GM19463 (cell line): ENCODE data around the gene LGALS4.
"Not testable (repeated sequence)": the region's sequence is repeated elsewhere in the genome, so short reads cannot be mapped to it uniquely, and the experiment has no call there.

ENCODE experiments used
- ATAC-seq: cut with Tn5 transposase; IDR thresholded peaks from one replicate; pipeline ENCODE4 v1.9.1; 2021; ENCODE audit warnings: mild to moderate bottlenecking, moderate library complexity; ENCODE audit not compliant: unreplicated experiment

The LGALS4 gene

DNA sequence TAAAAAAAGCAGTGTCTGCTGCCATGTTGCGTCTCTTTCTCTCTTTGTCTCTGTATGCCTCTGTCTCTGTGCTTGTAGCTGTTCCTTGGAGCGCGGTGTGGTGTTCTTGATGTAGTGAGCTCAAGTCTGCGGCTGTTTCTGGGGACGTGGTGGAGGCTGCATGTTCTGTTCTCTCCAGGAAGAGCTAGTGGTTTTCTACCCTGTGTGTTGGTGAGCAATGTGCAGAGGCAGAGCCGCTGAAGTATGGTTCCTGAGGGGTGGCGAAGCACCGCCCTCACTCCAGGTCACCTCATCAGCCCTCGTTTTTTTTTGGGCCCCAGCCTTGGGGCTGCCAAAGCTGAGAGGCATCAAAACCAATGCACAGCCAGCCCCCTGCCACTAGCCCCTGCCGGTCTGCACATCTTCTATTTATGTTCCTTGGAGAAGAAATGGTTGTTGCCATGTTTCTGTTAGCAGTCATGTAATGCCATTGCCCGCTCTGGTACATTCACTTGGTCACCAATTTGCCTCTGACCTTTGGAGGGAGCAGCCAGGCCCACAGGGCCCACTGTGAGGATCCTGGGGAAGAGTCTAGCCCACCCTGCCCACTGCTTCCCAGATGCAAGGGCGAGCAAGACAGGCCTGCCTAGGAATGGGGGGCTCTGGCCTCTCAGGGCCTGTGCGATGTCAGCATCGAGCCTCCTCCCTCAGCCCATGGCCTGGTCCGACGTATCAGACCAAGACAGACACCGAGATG lies 29.9 kb upstream of the LGALS4 start:
- ATAC-seq = no peak

DNA sequence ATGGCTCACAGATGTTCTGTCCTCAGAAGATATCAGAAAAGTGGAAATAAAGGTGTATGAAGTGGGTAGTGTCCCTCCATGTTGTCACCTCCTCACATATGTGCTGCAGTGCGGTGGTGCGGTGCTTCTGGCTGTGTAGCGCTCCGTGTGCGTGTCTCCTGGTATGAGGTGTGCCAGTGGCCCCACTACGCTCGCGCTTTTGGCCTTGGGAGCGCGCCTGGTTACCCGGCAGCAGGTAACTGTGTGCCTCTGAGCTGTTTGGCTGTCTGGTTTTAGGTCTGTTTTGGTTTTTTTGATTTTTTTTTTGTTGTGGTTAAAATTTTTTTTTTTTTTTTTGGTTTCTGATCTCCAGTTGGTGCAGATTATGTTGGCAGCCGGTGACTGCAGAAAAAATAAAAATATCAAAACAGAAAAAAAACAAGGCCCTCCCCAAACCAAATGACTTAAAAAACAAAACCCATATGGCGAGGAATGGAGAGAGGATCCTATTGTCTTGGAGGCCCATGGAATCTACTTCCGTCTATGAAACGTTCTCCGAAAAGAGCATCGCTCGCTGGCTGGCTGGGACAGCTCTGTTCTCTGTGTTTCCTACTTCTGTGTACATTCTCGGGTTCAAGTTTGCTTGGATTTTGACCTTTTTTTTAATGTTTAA lies 29.2 kb upstream of the LGALS4 start:
- no peak for ATAC-seq

DNA sequence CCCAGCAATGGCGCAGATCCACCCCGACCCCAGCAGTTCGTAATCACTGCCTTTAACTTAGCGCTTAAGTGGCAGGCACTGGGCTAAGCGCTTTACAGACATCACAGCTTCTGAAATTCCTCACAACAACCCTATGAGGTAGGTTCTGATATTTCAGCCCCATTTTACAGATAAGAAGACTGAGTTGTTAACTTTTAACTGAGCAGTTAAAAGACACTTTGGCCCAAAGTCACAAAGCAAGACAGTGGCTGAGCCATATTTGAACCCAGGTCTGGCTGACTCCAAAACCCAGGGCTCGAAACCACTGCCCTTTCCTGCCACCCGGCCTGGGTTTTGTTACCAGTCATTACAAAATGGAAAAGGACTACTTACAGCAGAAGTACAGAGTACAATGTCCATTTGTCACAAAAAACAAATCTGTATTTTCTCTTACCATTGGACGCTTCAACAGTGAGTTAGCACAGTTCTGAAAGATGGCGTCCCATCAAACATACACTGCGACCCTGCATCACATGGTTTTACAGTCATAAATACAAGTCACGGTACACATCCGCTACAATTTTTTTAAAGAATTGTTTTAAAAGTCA lies 28.5 kb upstream of the LGALS4 start:
- ATAC-seq = no peak

DNA sequence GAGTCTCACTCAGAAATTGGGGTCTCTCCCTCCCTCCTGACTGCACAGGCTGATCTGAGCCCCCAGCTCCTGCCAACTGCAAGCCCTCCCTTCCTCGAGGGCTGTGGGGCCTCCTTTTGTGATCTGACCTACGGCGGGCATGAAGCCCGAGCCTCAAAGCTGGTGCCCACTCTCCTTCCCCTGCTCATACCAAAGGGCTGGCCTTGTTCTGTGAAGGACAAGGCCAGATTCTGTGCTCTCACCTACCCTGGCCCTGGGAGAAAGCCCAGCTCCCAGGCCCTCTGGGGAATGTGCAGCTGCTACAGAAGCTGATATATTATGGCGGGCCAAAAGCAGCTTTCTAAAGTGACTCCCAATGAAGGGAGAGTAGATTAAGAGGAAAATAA lies 27.8 kb upstream of the LGALS4 start:
- no peak for ATAC-seq

DNA sequence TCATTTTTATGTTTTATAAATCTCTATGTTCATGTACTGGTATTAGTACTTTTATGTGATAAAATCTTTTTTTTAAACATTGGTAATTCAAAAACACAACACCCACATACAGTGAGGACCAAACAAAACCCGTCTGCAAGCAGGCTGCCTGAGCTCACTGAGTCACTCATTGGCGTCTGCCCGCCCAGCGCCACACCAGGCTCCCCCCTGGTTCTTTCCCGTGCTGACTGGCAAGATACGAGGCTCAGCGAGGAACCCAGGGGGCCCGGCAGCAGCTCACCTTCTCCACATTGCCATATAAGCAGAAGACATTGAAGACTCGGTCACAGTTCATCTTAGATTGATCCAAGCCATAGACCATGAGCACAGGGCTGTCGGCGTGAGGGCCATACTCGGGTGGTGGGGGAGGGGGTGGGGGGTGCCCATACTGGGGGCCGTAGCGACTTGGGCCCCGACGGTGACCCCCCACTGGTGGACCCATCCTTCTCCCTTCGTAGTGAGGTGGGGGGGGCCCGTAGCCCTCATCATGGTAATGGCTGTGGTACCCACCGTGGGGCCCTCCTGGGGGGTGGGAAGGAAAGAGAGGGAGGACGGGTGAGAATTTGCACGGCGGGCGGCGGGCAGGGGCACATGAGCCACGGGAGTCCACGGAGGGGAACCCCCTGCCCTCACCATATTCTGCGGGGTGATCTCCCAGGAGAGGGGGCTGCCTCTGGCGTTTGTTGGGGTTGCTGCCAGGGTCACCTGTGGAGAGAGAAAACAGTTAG lies 27.3 kb upstream of the LGALS4 start:
- no peak for ATAC-seq

DNA sequence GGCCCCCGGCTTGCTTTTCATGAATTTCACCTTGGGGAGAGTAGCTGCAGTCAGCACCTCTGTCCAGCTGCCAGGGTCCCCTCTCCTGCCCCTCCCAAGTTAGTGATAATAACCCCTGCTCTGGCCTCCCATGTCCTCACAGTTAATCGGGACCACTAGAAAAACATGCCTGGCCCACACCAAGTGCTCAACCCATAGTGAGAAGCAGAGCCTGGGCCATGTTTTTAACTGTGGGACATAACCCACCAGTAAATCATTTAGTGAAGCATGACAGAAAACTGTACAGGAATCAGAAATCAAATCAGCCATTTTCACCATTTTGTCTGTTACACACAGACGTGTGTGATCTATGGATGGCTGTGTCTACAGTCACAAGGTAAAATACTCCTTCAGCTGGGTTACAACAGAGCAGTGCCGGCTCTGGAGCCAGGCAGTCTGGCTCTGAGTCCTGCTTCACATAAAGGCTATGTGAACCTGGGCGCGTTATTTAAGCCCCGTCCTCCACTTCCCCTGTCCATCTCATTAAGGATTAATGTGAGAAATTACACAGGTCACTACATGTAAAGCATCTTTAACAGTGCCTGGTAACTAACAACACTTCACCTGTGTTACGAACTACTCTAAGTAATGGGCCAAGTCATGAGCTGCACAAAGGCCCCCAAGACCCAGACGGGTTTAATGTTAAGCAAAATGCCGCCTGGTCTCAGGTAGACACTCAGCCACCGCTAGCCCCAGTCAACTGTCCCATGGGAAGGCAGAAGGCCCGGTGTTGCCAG lies 26.4 kb upstream of the LGALS4 start:
- ATAC-seq = no peak

DNA sequence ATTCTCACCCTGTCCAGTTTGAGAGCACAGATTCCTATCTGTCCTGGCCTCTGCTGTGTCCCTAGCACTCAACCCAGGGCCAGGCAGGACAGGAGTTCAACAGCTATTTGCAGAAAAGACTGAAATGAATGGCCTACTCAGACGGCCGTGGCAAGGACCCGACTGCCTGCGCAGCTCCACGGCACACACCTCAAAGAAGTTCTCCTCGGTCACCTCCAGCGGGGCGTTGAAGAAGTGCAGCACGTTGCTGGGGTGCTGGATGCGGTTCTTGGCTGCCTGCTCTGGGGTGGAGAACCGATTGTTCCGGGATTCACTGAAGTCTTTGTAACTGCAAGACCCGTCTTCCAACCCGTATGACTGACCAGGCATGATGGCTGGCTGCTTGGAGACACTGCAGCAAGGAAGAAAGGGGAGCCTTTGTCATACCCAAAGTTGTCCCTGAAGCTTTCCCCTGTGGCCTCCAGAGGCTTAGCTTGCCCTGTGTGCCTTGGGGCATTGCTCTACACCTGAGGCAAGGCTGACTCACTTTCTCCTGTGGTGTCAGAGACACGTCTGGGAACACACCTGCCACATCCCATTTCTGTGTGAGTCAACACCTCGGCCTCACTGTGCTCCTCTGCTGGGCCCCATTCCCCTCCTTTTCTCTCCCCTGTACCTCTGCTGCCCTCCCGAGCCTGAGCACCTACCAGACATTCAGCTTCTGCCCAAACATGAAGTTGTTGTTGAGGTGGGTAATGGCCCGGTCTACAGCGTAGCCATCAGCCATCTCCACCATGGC lies 25.7 kb upstream of the LGALS4 start:
- no peak for ATAC-seq

DNA sequence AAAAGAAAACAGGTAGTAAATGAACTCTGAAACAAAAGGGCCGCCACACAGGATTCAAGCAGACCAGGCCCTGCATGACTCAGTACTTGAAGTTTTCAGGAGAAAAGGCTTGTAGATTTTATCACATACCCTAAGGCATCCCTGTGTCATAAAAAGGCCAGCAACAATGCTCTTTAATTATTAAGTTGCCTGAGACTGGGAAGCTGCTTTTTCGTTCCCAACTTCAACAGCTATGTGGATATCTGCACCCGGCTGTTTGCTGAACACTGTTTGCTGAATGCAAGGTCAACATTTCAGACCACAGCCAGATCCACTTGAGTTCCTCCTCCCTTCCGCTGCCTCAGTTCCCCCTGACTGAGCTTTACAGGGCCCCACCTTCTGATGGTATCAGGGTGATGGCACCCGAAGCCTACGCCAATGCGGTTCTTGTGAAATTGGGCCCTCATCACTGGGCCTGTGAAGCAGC lies 24.9 kb upstream of the LGALS4 start:
- no peak for ATAC-seq

DNA sequence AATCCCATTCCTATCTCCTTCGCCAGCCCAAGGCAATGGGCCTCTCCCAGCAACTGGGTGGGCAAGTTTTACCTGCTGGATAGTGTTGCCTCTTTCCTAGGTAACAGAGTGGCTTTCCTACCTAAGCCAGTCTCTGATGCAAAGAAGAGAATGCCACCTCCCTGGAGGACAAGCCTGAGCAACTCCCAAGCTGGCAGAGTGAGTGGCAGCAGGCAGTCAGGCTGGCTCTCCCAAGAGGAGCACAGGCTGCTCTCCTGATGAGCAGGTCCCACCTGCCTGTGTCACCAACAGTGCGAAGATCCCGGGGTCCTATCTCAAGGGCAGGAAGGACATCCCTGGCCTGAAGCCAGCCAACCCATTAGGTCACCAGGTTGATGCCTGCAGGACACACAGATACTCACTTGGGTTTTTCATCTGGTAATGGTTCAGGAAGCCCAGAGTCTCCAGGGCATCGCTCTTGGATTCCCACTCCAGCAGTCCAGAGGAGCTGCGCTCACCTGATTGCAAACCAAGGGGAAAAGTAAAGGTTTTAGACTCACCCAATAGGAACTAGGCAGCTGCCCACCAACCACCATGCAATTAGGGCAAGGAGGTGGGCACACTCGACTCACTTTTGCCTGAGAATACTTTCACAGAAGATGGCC lies 24.4 kb upstream of the LGALS4 start:
- ATAC-seq = no peak

DNA sequence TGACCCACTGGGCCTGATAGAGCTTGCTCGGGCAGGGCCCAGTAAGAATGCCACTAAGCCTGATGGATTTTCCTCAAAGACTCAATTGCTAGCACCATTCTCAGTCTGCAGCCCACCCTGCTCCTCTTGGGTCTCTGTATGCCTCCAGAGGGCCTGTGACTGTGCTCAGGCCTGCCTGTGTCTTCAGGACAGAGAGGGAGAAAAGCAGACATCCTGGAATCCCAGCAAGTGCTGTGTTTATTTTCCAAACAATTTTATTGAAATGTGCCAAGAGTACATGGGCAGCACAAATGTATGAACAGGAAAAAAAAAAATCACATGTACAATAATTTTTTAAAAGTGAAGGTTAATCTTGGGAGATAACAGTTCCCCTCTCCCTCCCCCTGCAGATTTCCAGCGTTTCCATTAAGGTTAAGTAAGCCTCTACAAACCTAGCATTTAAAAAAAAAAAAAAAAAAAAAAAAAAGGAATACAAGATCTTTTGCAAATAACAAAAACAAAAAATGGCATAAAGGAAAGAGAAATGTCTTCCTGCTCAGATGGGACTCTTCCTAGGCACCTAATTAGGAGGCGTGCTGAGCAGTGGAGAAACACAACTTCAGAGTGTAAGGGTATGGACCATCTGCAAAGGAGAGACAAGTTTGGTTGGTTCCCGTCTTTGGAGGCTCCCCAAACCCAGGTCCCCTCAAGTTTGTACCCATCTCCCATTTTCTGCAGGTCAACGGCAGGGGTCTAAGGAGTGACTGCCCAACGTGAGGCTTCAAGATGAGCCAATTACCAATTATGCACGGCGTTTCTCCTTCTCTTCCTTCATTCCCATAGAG lies 23.6 kb upstream of the LGALS4 start:
- ATAC-seq = no peak

DNA sequence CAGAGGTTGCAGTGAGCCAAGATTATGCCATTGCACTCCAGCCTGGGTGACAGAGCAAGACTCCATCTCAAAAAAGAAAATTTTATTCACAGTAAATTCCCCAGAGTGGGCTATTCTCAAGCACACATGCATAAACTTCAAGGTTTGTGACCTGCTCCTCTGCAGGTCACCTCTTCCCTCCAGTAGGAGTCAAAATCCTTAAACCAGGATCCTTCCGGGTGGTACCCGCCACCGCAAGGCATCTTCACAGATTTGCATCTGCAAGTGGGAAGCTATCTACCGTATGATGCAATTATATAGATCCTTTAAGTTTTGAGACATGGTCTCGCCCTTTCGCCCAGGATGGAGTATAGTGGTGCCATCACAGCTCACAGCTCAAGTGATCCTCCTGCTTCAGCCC lies 21.8 kb upstream of the LGALS4 start:
- ATAC-seq = no peak

DNA sequence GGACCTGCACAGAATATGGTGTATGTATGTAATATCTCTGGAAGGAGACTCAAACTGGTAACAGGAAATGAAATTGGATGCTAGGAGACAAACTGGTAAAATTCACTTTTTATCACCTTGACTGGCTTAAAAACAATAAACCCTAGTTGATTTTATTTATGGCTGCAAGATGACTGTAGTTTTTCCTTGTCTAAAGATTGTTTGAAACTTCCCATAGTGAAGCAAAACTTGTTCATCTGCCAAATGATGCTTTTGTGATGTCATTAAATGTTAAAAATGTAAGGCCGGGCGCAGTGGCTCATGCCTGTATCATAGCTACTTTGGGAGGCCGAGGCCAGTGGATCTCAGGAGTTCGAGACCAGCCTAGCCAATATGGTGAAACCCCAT lies 21.4 kb upstream of the LGALS4 start:
- ATAC-seq = no peak

DNA sequence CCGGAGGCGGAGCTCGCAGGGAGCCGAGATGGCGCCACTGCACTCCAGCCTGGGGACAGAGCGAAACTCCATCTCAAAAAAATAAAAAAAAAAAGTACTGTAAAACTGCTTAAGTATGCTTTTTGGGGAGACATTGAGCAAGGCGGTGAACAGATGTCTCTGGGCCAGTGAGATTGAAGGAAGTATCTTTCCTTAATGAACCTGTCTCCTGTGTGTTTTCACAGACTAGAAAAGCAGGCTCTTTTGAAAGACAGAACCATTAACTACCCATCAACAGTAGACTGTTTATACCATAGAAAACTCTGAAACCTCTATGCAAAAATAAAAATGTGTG lies 20.3 kb upstream of the LGALS4 start:
- ATAC-seq = no peak

DNA sequence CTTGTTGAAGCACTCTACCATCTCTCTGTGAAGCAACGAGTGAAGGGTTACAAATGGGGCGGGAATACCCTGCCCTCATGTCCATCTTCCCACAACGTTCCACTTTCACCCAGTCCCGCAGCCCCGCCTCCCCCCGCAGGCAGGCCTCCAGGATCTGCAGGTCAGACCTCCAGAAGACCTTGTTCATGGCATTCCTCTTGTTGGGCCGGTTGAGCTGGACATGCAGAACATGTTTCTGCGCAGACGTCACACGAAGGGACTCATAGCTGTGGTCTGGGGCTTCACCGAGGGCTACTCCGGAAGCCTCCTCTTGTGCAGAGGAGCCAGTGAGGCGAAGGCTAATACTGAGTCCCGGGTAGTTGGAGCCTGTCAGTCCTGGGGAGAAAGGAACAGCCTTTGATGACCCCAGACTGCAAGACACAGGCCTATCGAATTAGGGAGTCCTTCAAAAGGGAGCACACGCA lies 18.4 kb upstream of the LGALS4 start:
- ATAC-seq = peak; percentile 40

DNA sequence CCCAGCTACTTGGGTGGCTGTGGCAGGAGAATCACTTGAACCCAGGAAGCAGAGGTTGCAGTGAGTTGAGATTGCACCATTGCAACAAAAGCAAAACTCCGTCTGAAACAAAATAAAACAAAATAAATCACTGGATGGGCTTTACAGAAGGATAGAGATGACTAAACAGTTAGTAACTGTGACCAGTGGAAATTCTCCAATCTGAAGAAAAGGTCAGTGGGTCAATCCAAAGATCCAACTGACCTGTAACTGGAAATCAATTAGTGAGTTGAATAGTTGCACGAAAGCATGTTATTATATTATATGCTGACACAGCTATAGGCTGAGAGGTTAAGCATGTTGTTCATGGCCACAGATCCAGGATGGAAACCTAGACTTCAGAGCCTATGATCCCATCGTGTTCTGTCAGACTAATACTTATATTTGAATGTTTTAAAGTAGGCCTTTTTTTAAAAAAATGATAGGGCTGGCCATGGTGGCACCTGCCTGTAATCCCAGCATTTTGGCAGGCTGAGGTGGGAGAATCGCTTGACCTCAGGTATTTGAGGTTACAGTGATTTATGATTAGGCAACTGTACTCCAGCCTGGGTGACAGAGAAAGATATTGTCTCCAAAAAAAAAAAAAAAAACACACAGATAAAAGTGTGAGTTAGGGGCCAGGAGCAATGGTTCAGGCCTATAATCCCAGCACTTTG lies 17.4 kb upstream of the LGALS4 start:
- ATAC-seq = no peak

DNA sequence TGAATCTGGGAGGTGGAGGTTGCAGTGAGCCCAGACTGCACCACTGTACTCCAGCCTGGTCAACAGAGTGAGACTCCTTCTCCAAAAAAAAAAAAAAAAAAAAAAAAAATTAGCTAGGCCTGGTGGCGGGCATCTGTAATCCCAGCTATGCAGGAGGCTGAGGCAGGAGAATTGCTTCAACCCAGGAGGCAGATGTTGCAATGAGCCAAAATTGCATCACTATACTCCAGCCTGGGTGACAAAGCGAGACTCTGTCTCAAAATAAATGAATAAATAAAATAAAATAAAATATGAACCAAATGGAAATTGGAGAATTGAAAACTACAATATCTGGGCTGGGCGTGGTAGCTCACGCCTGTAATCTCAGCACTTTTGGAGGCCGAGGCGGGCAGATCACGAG lies 16.5 kb upstream of the LGALS4 start:
- ATAC-seq = not testable (repeated sequence)

DNA sequence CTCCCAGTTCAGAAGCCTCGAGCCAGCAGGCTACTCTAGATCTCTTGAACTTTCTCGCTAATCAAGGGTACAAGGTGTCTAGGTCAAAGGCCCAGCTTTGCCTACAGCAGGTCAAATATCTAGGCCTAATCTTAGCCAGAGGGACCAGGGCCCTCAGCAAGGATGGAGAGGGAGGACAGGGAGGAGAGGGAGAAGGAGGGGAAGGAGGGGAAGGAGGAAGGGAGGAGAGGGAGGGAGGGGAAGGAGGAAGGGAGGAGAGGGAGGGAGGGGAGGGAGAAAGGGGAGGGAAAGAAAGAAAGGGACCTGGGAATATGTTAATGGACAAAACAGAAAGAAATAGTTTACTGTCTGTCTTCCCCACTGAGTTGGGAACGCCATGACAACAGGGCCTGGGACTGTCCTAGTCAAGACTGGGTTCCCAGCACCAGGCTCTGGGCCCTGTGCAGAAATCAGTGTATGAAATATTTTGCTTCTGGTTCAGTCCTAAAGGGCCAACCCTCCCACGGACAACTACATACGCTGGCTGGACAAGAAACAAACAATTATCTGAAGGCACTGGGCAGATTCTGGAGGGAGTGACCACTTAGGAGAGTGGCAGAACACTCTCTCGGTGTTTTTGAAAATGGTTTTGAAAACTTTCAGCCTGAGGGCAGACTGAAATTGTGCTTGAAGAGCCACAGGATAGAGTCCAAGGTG lies 14.3 kb upstream of the LGALS4 start:
- ATAC-seq = no peak

DNA sequence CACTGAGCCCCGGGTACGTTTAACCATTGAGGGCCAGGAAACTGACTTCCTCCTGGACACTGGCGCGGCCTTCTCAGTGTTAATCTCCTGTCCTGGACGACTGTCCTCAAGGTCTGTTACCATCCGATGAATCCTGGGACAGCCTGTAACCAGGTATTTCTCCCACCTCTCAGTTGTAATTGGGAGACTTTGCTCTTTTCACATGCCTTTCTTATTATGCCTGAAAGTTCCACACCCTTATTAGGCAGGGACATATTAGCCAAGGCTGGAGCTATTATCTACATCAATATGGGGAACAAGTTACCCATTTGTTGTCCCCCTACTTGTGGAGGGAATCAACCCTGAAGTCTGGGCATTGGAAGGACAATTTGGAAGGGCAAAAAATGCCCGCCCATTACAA lies 13.2 kb upstream of the LGALS4 start:
- not testable (repeated sequence) for ATAC-seq
